Endothelial cell of umbilical vein (primary cell): ENCODE data around the gene AURKAIP1. TPM values are rescaled to one million over a fixed set of nuclear protein-coding genes. Genes with fewer than 3 reads are reported as not detected.

ENCODE experiments used
- BruUV-seq: library from RNA; stranded (reverse); fragments of 400-500 nt; replicated peaks from 2 replicates; lab custom pipeline; 2021; lab: Mats Ljungman, UMichigan
- CTCF ChIA-PET: fragments of 300-600, 350-600 bp; sonication (Branson Sonifier 250); formaldehyde crosslinking; loops from one replicate; lab custom pipeline; 2021; ENCODE audit warnings: antibody characterized with exemption, inconsistent platforms; lab: Charles Lee
- POLR2A ChIA-PET: fragments of 300-600, 350-600 bp; sonication (Branson Sonifier 250); formaldehyde crosslinking; loops from one replicate; lab custom pipeline; 2021; ENCODE audit warnings: antibody characterized with exemption, inconsistent platforms; lab: Charles Lee
- DNase-seq: peaks from one replicate; pipeline ENCODE4 v3.0.0-alpha.2; 2011; ENCODE audit warnings: low read depth, low spot score
- FAIRE-seq: peaks from 2 replicates; lab custom pipeline; 2011; peaks lifted over from hg19 to GRCh38; lab: Jason Lieb, UNC
- H2AFZ ChIP-seq: 2 replicates; pipeline ENCODE4 v1.6.0; 2012; ENCODE audit warnings: low read depth, low read length, control low read depth, inconsistent platforms
- H3K27ac ChIP-seq: 2 replicates; pipeline ENCODE4 v1.5.1; 2011; ENCODE audit warnings: low read depth, mild to moderate bottlenecking, control low read depth, low read length, moderate library complexity; ENCODE audit not compliant: insufficient read depth
- H3K27me3 ChIP-seq, 2 experiments: 2 replicates each; pipeline versions ENCODE4 v1.6.0 to v1.6.1; 2011; ENCODE audit warnings: low read length in 2 of 2, mixed read lengths in 1 of 2; ENCODE audit not compliant: control insufficient read depth in 2 of 2, insufficient read depth in 2 of 2
- H3K36me3 ChIP-seq, 2 experiments: 2 replicates in 1 of 2; 3 replicates in 1 of 2; pipeline ENCODE4 v1.5.1; 2011; ENCODE audit warnings: low read length in 2 of 2, mild to moderate bottlenecking in 1 of 2, moderate library complexity in 1 of 2; ENCODE audit not compliant: control insufficient read depth in 2 of 2, insufficient read depth in 2 of 2; ENCODE audit errors: extremely low read depth in 1 of 2
- H3K4me1 ChIP-seq: 3 replicates; pipeline ENCODE4 v1.5.1; 2011; ENCODE audit warnings: mild to moderate bottlenecking, low read length; ENCODE audit not compliant: control insufficient read depth, insufficient read depth; ENCODE audit errors: extremely low read depth
- H3K4me2 ChIP-seq: 2 replicates; pipeline ENCODE4 v1.6.1; 2011; ENCODE audit warnings: low read length, control low read depth, mixed read lengths; ENCODE audit not compliant: insufficient read depth
- H3K4me3 ChIP-seq, 3 experiments: fragments of 200-600 bp in 1 of 3; sonication (generic), shearing (Covaris generic) in 1 of 3; replicated peaks in 1 of 3; 2 replicates each; pipeline ENCODE4 v1.5.1; 2011 to 2016; ENCODE audit warnings: control low read depth in 3 of 3, low read length in 3 of 3, mild to moderate bottlenecking in 2 of 3, inconsistent platforms in 1 of 3, low read depth in 1 of 3, moderate library complexity in 1 of 3; ENCODE audit not compliant: insufficient read depth in 1 of 3
- H3K79me2 ChIP-seq: 2 replicates; pipeline ENCODE4 v1.6.0; 2012; ENCODE audit warnings: low read length, inconsistent platforms; ENCODE audit not compliant: control insufficient read depth, insufficient read depth
- H3K9ac ChIP-seq: replicated peaks from 2 replicates; pipeline ENCODE3; 2011; ENCODE audit warnings: low read length, control low read depth; ENCODE audit not compliant: insufficient read depth; ENCODE audit errors: extremely low read depth
- H3K9me1 ChIP-seq: replicated peaks from 3 replicates; pipeline ENCODE4 v1.6.0; 2011; ENCODE audit warnings: mild to moderate bottlenecking, low read length; ENCODE audit not compliant: control insufficient read depth, insufficient read depth; ENCODE audit errors: extremely low read depth
- H3K9me3 ChIP-seq: replicated peaks from 2 replicates; pipeline ENCODE4 v1.5.1; 2012; ENCODE audit warnings: low read length, inconsistent platforms; ENCODE audit not compliant: control insufficient read depth, insufficient read depth
- H4K20me1 ChIP-seq: replicated peaks from 2 replicates; pipeline ENCODE3; 2011; ENCODE audit warnings: mild to moderate bottlenecking, low read length; ENCODE audit not compliant: control insufficient read depth, insufficient read depth; ENCODE audit errors: extremely low read depth
- CTCF ChIP-seq, 2 donors: IDR thresholded peaks; 1 replicate in 1 of 2; 2 replicates in 1 of 2; pipeline ENCODE4 v1.5.1; 2011; ENCODE audit warnings: low read length in 2 of 2, mild to moderate bottlenecking in 2 of 2, moderate library complexity in 2 of 2, control low read depth in 1 of 2, inconsistent platforms in 1 of 2, low read depth in 1 of 2; ENCODE audit not compliant: insufficient read depth in 1 of 2; ENCODE audit errors: extremely low read depth in 1 of 2
- EZH2 ChIP-seq: IDR thresholded peaks from 2 replicates; pipeline ENCODE4 v1.6.1; 2012; ENCODE audit warnings: borderline replicate concordance, low read depth, mild to moderate bottlenecking, moderate library complexity, low read length, inconsistent platforms; ENCODE audit not compliant: severe bottlenecking
- FOS ChIP-seq: IDR thresholded peaks from 2 replicates; pipeline ENCODE4 v1.6.1; 2011; ENCODE audit warnings: mild to moderate bottlenecking, low read length, moderate library complexity, borderline replicate concordance; ENCODE audit not compliant: insufficient read depth
- GATA2 ChIP-seq: IDR thresholded peaks from 2 replicates; pipeline ENCODE4 v1.7.0; 2011; ENCODE audit warnings: low read depth, mild to moderate bottlenecking, moderate library complexity, mixed read lengths, low read length; ENCODE audit not compliant: insufficient read length, insufficient read depth
- JUN ChIP-seq: IDR thresholded peaks from 2 replicates; pipeline ENCODE4 v1.6.1; 2011; ENCODE audit warnings: borderline replicate concordance, low read depth; ENCODE audit not compliant: insufficient read length, insufficient read depth
- MYC ChIP-seq: IDR thresholded peaks from one replicate; pipeline ENCODE4 v1.6.1; 2011; ENCODE audit warnings: mild to moderate bottlenecking, low read depth, low read length
- POLR2A ChIP-seq: IDR thresholded peaks from 2 replicates; pipeline ENCODE4 v1.6.1; 2012; ENCODE audit warnings: low read depth, mild to moderate bottlenecking, control low read depth, low read length
- POLR2AphosphoS5 ChIP-seq: IDR thresholded peaks from 2 replicates; pipeline ENCODE4 v1.6.1; 2012; ENCODE audit warnings: low read depth, mild to moderate bottlenecking, control low read depth, low read length, moderate library complexity; ENCODE audit not compliant: insufficient read depth
- dilution Hi-C: fragments of 300-500 bp; cut with MboI; formaldehyde crosslinking; loops from one replicate; pipeline ENCODE4 v1.15.0; 2019; ENCODE audit warnings: low sequenced_read_pairs; ENCODE audit not compliant: extremely low pct_ligation_motif_present
- intact Hi-C: fragments of 100-400 bp; cut with micrococcal nuclease; formaldehyde crosslinking; loops from one replicate; pipeline ENCODE4 v1.10.0; 2022
- polyA plus RNA-seq, 4 experiments: library from polyadenylated mRNA; depleted of rRNA in 3 of 4; stranded (reverse) in 3 of 4; unstranded in 1 of 4; fragments of >200 nt; gene quantifications; 2 replicates each; pipeline versions ENCODE4 v1.2.1 to v1.2.3, GENCODE V29; 2011 to 2012; ENCODE audit warnings: missing spikeins in 1 of 4
- total RNA-seq: library from RNA; stranded (reverse); gene quantifications from 2 replicates; pipeline ENCODE4 v1.2.3, GENCODE V29; 2021
- TF ChIP-seq, protein P1 (sequence below): IDR thresholded peaks from 2 replicates; pipeline ENCODE4 v1.6.1; 2011; ENCODE audit not compliant: insufficient read depth, insufficient read length

AURKAIP1 gene
- total and polyA plus RNA-seq, 2 donors (not counting 3 experiments of a cell fraction or from before 2014, with no cell fraction given), result 73.3 to 151 TPM

GRCh38 chr1:1387098-1388077, 12.4 kb upstream of the AURKAIP1 start:
- Histone ChIP-seq H3K27me3 (no peaks in the 10 kb centered on the region), H3K27ac (no peak overlapping the region), H3K9ac (no peak overlapping the region), H4K20me1 (no peaks in the 10 kb centered on the region), H3K4me2 (no peak overlapping the region), H3K4me1 (no peaks in the 10 kb centered on the region), H3K36me3 (peaks cover 38 to 42% of the 10 kb centered on the region in 2 experiments), H3K9me1 (no peaks in the 10 kb centered on the region), H3K79me2 (peaks cover 4% of the 10 kb centered on the region), H3K9me3 (no peaks in the 10 kb centered on the region), H3K4me3 (no peak overlapping the region), H2AFZ (no peak overlapping the region)
- intact Hi-C loops (no loop called here), dilution Hi-C loops (no loop called here)
- ChIA-PET POLR2A (no interaction called here), CTCF (interaction anchor here (0.8 kb wide), 1 partner anchor 53 kb away, joined by 3 read pairs; no protein-coding TSS in a partner anchor)
- no peak for DNase-seq
- FAIRE-seq, result no peak
- TF ChIP-seq, protein P1, sequence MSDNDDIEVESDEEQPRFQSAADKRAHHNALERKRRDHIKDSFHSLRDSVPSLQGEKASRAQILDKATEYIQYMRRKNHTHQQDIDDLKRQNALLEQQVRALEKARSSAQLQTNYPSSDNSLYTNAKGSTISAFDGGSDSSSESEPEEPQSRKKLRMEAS, result no peak
- TF ChIP-seq JUN (no peak), CTCF (IDR thresholded peaks at IDR 0.05; ENCODE audit: extremely low read depth in 1 of 2, insufficient read depth in 1 of 2, low read depth in 1 of 2, low read length in 2 of 2) (no peak), GATA2 (no peak), MYC (no peak), POLR2AphosphoS5 (no peak), POLR2A (no peak), FOS (no peak), EZH2 (no peak)
- no TSS peak for BruUV-seq
